AG04449 (cell line): Measurements from ENCODE around the gene ABCB10.

Source experiments
- CTCF ChIA-PET: fragments of 350-600 bp; formaldehyde crosslinking; extraction: SDS; loops from one replicate; lab custom pipeline; 2021; ENCODE audit warnings: antibody characterized with exemption; lab: Yijun Ruan, JAX
- POLR2A ChIA-PET: fragments of 400-600, 350-600 bp; formaldehyde crosslinking; extraction: SDS; loops from one replicate; lab custom pipeline; 2020; ENCODE audit warnings: antibody characterized with exemption, inconsistent platforms; lab: Yijun Ruan, JAX
- DNase-seq: peaks from one replicate; pipeline ENCODE4 v3.0.0-alpha.2; 2010; ENCODE audit warnings: low read depth, low spot score
- H3K4me3 ChIP-seq: 2 replicates; pipeline ENCODE4 v1.5.1; 2011; ENCODE audit warnings: low read depth, mild to moderate bottlenecking, control low read depth, low read length
- CTCF ChIP-seq: IDR thresholded peaks from one replicate; pipeline ENCODE4 v1.5.1; 2011; ENCODE audit warnings: mild to moderate bottlenecking, moderate library complexity, low read length, control low read depth, inconsistent platforms; ENCODE audit not compliant: insufficient read depth; ENCODE audit errors: missing control alignments

The ABCB10 gene

GRCh38 chr1:229474509-229474908 lies 84.0 kb downstream of the ABCB10 start:
- no peak for DNase-seq
- no peak overlapping the region for H3K4me3 ChIP-seq
- POLR2A ChIA-PET, result no interaction called here
- CTCF ChIA-PET, result interaction anchor here (3.2 kb wide), 1 partner anchor 216 kb away, joined by 24 read pairs; no protein-coding TSS in a partner anchor
- no peak for TF ChIP-seq CTCF

DNA sequence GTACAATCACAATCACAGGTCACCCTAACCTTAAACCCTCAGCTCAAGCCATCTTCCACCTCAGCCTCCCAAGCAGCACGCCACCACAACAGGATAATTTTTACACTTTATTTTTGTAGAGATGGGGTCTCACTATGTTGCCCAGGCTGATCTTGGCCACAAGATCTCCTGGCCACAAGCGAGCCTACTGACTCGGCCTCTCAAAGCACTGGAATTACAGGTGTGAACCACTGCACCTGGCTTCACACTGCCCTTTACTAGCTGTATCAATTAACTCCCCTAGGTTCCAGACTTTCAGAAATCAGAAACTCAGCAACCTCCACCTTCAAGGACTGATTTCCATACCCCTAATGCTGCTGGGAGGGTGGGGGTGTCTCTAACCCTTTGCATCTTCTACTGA lies 87.3 kb downstream of the ABCB10 start:
- no peak overlapping the region for H3K4me3 ChIP-seq
- DNase-seq, result no peak
- ChIA-PET POLR2A (no interaction called here), CTCF (interaction anchor here (1.0 to 8.9 kb wide), 3 partner anchors 11 to 807 kb away, joined by 3 to 73 read pairs (median 3); no protein-coding TSS in a partner anchor)
- no peak for TF ChIP-seq CTCF

DNA sequence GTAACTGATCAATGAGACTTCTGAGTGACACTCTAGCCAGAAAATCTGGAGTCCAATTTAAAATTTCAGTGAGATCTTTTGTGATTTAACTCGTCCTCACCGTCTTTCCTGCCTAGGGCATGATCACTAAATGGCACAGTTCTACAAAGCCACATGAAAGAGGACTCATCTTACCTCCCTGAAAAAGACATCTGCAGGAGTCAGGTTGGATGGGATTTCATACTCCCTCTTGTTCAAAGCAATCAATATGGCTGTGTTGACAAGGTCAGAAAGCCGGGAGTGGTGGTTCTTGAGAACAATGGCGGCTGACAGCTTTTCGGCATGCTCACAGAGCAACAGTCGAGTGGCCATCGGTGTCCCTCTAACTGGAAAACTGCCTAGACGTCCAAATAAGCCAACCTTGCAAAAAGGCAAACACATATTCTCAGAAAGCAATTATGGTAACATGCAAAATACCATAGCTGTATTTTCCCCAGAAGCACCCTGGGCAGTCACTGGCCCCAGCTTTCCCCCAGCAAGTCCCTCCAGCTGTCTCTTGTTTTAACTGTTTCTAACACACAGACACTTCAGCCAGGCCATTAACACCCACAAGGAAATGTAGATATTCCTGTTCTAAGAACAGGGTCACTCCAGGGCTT lies 88.0 kb downstream of the ABCB10 start:
- no peak overlapping the region for H3K4me3 ChIP-seq
- CTCF ChIA-PET, result interaction anchor here (1.3 to 8.9 kb wide), 3 partner anchors 10 to 212 kb away, joined by 3 to 73 read pairs (median 4); no protein-coding TSS in a partner anchor
- DNase-seq, result no peak
- TF ChIP-seq CTCF, result no peak
- POLR2A ChIA-PET, result no interaction called here

DNA sequence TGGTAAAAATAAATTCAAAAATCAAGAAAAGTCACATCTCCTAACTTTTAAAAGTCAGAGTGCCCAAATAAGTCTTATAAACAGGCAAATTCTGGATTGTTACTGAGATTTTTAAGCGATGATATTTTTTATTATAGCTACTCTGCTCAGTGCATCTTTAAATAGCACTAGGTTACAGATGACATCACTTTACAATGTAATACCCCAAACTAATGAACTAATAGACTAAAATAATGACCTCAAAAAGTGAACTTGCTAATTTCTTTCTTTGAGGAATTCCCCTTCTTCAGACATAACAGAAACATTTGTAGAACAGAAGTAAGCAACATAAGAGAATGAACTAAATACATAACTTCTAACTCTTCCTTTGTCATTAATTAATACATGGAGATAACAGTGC lies 91.6 kb downstream of the ABCB10 start:
- POLR2A ChIA-PET, result no interaction called here
- TF ChIP-seq CTCF, result no peak
- no peak overlapping the region for H3K4me3 ChIP-seq
- no peak for DNase-seq
- CTCF ChIA-PET, result interaction anchor here (0.6 to 8.9 kb wide), 4 partner anchors 9 to 802 kb away, joined by 3 to 73 read pairs (median 6); no protein-coding TSS in a partner anchor
